ENCODE data around the gene GCNT1.
"Not testable (repeated sequence)": the region's sequence is repeated elsewhere in the genome, so short reads cannot be mapped to it uniquely, and the experiment has no call there.

GCNT1 gene

DNA sequence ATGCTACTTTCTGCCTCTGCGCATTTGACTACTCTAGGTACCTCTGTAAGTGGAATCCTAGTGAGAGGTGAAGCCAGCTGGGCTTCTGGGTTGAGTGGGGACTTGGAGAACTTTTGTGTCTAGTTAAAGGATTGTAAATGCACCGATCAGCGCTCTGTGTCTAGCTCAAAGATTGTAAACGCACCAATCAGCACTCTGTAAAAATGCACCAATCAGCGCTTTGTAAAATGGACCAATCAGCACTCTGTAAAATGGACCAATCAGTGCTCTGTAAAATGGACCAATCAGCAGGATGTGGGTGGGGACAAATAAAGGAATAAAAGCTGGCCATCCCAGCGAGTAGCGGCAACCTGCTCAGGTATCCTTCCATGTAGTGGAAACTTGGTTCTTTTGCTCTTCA is 18.8 kb downstream of the GCNT1 start:
- not testable (repeated sequence) for H3K27me3 ChIP-seq (ENCODE audit: insufficient read depth, low read length); H3K18ac ChIP-seq (ENCODE audit: low read length); H3K27ac ChIP-seq (ENCODE audit: low read depth, low read length); H4K8ac ChIP-seq (ENCODE audit: low read depth, low read length); H2BK12ac ChIP-seq (ENCODE audit: low read length); H2BK5ac ChIP-seq (ENCODE audit: low read depth, low read length, poor library complexity); H2BK120ac ChIP-seq (ENCODE audit: insufficient read depth, low read length, poor library complexity); H3K9ac ChIP-seq (ENCODE audit: low read length); H2AFZ ChIP-seq (ENCODE audit: insufficient read depth, low read length, poor library complexity); H3K79me1 ChIP-seq (ENCODE audit: low read length); H4K12ac ChIP-seq (ENCODE audit: low read depth, low read length); H3K36me3 ChIP-seq (ENCODE audit: control insufficient read depth in 1 of 2, insufficient read depth in 2 of 2, low read length in 2 of 2); DNase-seq; H3K79me2 ChIP-seq (ENCODE audit: control insufficient read depth, insufficient read depth, low read length, poor library complexity); H3K4me2 ChIP-seq (ENCODE audit: low read length); H3K4ac ChIP-seq (ENCODE audit: low read depth, low read length); H4K91ac ChIP-seq (ENCODE audit: low read depth, low read length); H3K14ac ChIP-seq (ENCODE audit: low read length); H2AK5ac ChIP-seq (ENCODE audit: low read length); H3K4me3 ChIP-seq (ENCODE audit: low read depth, low read length); H3K9me3 ChIP-seq (ENCODE audit: insufficient read depth, low read depth, low read length); H3K4me1 ChIP-seq (ENCODE audit: control insufficient read depth in 1 of 2, insufficient read depth in 2 of 2, low read length in 2 of 2); H3K23ac ChIP-seq (ENCODE audit: low read length)
- WGBS (ENCODE audit: extremely low coverage, insufficient coverage, insufficient read length) = no CpG with 5 or more reads among the region's 7 CpGs

DNA sequence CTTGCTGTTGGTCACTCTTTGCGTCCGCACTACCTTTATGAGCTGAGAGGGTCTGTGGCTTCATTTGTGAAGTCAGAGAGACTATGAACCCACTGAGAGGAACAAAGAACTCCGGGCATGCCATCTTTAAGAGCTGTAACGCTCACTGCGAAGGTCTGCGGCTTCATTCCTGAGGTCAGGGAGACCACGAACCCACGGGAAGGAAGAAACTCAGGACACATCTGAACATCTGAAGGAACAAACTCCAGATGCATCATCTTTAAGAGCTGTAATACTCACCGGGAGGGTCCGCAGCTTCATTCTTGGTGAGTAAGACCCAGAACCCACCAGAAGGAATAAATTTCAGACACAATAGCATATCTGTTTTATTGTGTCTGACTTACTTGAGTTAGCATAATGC is 19.2 kb downstream of the GCNT1 start:
- Histone ChIP-seq H3K9me3 (ENCODE audit: insufficient read depth, low read depth, low read length) (peaks cover 3% of the 10 kb centered on the region), H3K79me1 (ENCODE audit: low read length) (no peaks in the 10 kb centered on the region), H4K12ac (ENCODE audit: low read depth, low read length) (no peak overlapping the region), H3K4me1 (ENCODE audit: control insufficient read depth in 1 of 2, insufficient read depth in 2 of 2, low read length in 2 of 2) (no peaks in the 10 kb centered on the region), H3K4ac (ENCODE audit: low read depth, low read length) (no peak overlapping the region), H4K91ac (ENCODE audit: low read depth, low read length) (no peak overlapping the region), H3K27ac (ENCODE audit: low read depth, low read length) (no peak overlapping the region), H3K4me2 (ENCODE audit: low read length) (no peak overlapping the region), H3K23ac (ENCODE audit: low read length) (no peak overlapping the region), H3K4me3 (ENCODE audit: low read depth, low read length) (no peak overlapping the region), H3K14ac (ENCODE audit: low read length) (no peak overlapping the region), H3K36me3 (ENCODE audit: control insufficient read depth in 1 of 2, insufficient read depth in 2 of 2, low read length in 2 of 2) (no peaks in the 10 kb centered on the region), H3K18ac (ENCODE audit: low read length) (no peak overlapping the region), H2AFZ (ENCODE audit: insufficient read depth, low read length, poor library complexity) (no peak overlapping the region), H3K27me3 (ENCODE audit: insufficient read depth, low read length) (no peaks in the 10 kb centered on the region), H2BK12ac (ENCODE audit: low read length) (no peak overlapping the region), H2BK5ac (ENCODE audit: low read depth, low read length, poor library complexity) (no peak overlapping the region), H3K9ac (ENCODE audit: low read length) (no peak overlapping the region), H2AK5ac (ENCODE audit: low read length) (no peak overlapping the region), H3K79me2 (ENCODE audit: control insufficient read depth, insufficient read depth, low read length, poor library complexity) (no peaks in the 10 kb centered on the region), H4K8ac (ENCODE audit: low read depth, low read length) (no peak overlapping the region), H2BK120ac (ENCODE audit: insufficient read depth, low read length, poor library complexity) (no peak overlapping the region)
- DNase-seq = no peak
- no CpG with 5 or more reads among the region's 10 CpGs for WGBS (ENCODE audit: extremely low coverage, insufficient coverage, insufficient read length)

DNA sequence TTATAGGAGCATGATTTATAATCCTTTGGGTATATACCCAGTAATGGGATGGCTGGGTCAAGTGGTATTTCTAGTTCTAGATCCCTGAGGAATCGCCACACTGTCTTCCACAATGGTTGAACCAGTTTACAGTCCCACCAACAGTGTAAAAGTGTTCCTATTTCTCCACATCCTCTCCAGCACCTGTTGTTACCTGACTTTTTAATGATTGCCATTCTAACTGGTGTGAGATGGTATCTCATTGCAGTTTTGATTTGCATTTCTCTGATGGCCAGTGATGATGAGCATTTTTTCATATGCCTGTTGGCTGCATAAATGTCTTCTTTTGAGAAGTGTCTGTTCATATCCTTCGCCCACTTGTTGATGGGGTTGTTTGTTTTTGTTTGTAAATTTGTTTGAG is 20.4 kb downstream of the GCNT1 start:
- not testable (repeated sequence) for H3K4me1 ChIP-seq (ENCODE audit: control insufficient read depth in 1 of 2, insufficient read depth in 2 of 2, low read length in 2 of 2); H3K79me1 ChIP-seq (ENCODE audit: low read length); H3K14ac ChIP-seq (ENCODE audit: low read length); H3K4me3 ChIP-seq (ENCODE audit: low read depth, low read length); H3K27me3 ChIP-seq (ENCODE audit: insufficient read depth, low read length); H3K9me3 ChIP-seq (ENCODE audit: insufficient read depth, low read depth, low read length); H2AFZ ChIP-seq (ENCODE audit: insufficient read depth, low read length, poor library complexity); H3K4ac ChIP-seq (ENCODE audit: low read depth, low read length); H3K27ac ChIP-seq (ENCODE audit: low read depth, low read length); H3K23ac ChIP-seq (ENCODE audit: low read length); H4K12ac ChIP-seq (ENCODE audit: low read depth, low read length); H3K79me2 ChIP-seq (ENCODE audit: control insufficient read depth, insufficient read depth, low read length, poor library complexity); H3K9ac ChIP-seq (ENCODE audit: low read length); H2BK12ac ChIP-seq (ENCODE audit: low read length); H4K8ac ChIP-seq (ENCODE audit: low read depth, low read length); H3K36me3 ChIP-seq (ENCODE audit: control insufficient read depth in 1 of 2, insufficient read depth in 2 of 2, low read length in 2 of 2); H2BK5ac ChIP-seq (ENCODE audit: low read depth, low read length, poor library complexity); H3K4me2 ChIP-seq (ENCODE audit: low read length); H4K91ac ChIP-seq (ENCODE audit: low read depth, low read length); DNase-seq; H2AK5ac ChIP-seq (ENCODE audit: low read length); H2BK120ac ChIP-seq (ENCODE audit: insufficient read depth, low read length, poor library complexity); H3K18ac ChIP-seq (ENCODE audit: low read length)
- WGBS (ENCODE audit: extremely low coverage, insufficient coverage, insufficient read length) = no CpG with 5 or more reads among the region's 2 CpGs

DNA sequence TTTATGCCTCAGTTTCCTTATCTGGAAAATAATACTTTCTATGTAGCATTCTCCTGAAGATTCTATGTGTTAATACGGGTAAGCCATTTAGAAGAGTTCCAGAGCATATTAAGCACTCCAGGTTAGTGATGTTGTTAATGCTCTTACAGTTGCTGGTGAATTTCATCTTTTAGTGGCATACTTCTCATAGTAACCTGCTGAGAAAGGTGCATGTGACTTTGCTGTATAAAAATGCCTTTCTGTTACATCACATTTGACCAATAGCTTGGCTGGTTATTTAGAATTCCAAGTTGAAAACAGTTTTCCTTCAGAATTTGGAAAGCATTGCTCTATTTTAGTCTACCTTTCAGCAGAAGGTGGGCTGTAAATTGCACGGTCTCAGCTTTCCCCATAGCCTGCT is 27.2 kb downstream of the GCNT1 start:
- no peaks in the 10 kb centered on the region for H3K9me3 ChIP-seq (ENCODE audit: insufficient read depth, low read depth, low read length)
- no peak overlapping the region for H3K4me2 ChIP-seq (ENCODE audit: low read length)
- H3K9ac ChIP-seq (ENCODE audit: low read length) = no peak overlapping the region
- no peak overlapping the region for H4K8ac ChIP-seq (ENCODE audit: low read depth, low read length)
- H2AK5ac ChIP-seq (ENCODE audit: low read length) = no peak overlapping the region
- no peaks in the 10 kb centered on the region for H3K79me2 ChIP-seq (ENCODE audit: control insufficient read depth, insufficient read depth, low read length, poor library complexity)
- H3K4me1 ChIP-seq (ENCODE audit: control insufficient read depth in 1 of 2, insufficient read depth in 2 of 2, low read length in 2 of 2) = no peaks in the 10 kb centered on the region
- H3K14ac ChIP-seq (ENCODE audit: low read length) = no peak overlapping the region
- H3K27ac ChIP-seq (ENCODE audit: low read depth, low read length) = no peak overlapping the region
- no peak overlapping the region for H3K18ac ChIP-seq (ENCODE audit: low read length)
- H2BK12ac ChIP-seq (ENCODE audit: low read length) = no peak overlapping the region
- H4K12ac ChIP-seq (ENCODE audit: low read depth, low read length) = no peak overlapping the region
- no peaks in the 10 kb centered on the region for H3K79me1 ChIP-seq (ENCODE audit: low read length)
- no peaks in the 10 kb centered on the region for H3K36me3 ChIP-seq (ENCODE audit: control insufficient read depth in 1 of 2, insufficient read depth in 2 of 2, low read length in 2 of 2)
- H4K91ac ChIP-seq (ENCODE audit: low read depth, low read length) = no peak overlapping the region
- DNase-seq = peak; percentile 5 to 70
- no peak overlapping the region for H2BK5ac ChIP-seq (ENCODE audit: low read depth, low read length, poor library complexity)
- H3K23ac ChIP-seq (ENCODE audit: low read length) = no peak overlapping the region
- H3K4ac ChIP-seq (ENCODE audit: low read depth, low read length) = no peak overlapping the region
- no CpG with 5 or more reads among the region's 2 CpGs for WGBS (ENCODE audit: extremely low coverage, insufficient coverage, insufficient read length)
- no peak overlapping the region for H2AFZ ChIP-seq (ENCODE audit: insufficient read depth, low read length, poor library complexity)
- H2BK120ac ChIP-seq (ENCODE audit: insufficient read depth, low read length, poor library complexity) = no peak overlapping the region
- no peak overlapping the region for H3K4me3 ChIP-seq (ENCODE audit: low read depth, low read length)
- H3K27me3 ChIP-seq (ENCODE audit: insufficient read depth, low read length) = no peaks in the 10 kb centered on the region
